ENCODE results near the gene MACROD2.

GRCh38 chr20:15109494-15109893, 1114.2 kb downstream of the MACROD2 start:
- TF ChIP-seq, protein P1, sequence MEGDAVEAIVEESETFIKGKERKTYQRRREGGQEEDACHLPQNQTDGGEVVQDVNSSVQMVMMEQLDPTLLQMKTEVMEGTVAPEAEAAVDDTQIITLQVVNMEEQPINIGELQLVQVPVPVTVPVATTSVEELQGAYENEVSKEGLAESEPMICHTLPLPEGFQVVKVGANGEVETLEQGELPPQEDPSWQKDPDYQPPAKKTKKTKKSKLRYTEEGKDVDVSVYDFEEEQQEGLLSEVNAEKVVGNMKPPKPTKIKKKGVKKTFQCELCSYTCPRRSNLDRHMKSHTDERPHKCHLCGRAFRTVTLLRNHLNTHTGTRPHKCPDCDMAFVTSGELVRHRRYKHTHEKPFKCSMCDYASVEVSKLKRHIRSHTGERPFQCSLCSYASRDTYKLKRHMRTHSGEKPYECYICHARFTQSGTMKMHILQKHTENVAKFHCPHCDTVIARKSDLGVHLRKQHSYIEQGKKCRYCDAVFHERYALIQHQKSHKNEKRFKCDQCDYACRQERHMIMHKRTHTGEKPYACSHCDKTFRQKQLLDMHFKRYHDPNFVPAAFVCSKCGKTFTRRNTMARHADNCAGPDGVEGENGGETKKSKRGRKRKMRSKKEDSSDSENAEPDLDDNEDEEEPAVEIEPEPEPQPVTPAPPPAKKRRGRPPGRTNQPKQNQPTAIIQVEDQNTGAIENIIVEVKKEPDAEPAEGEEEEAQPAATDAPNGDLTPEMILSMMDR (conservative IDR thresholded peaks at IDR 0.05), result no peak
- no peak for TF ChIP-seq ZFX (IDR thresholded peaks at IDR 0.05)
